IPS-11a (cell line): ENCODE measurements around the gene MDFI.

Source experiments
- H3K4me3 ChIP-seq: one replicate; pipeline ENCODE4 v1.5.1; 2013; ENCODE audit warnings: low read depth, low read length, control low read depth

MDFI gene

GRCh38 chr6:41684311-41685180 is 46.3 kb downstream of the MDFI start:
- H3K4me3 ChIP-seq, result no peak overlapping the region

GRCh38 chr6:41685641-41686380 is 47.5 kb downstream of the MDFI start:
- no peak overlapping the region for H3K4me3 ChIP-seq

- H3K4me3 ChIP-seq, result no peak overlapping the region
Observed at GRCh38 chr6:41687501-41688175, 49.4 kb downstream of the MDFI start.

GRCh38 chr6:41688256-41688965 is 50.1 kb downstream of the MDFI start:
- no peak overlapping the region for H3K4me3 ChIP-seq

GRCh38 chr6:41689171-41690008 is 51.1 kb downstream of the MDFI start:
- no peak overlapping the region for H3K4me3 ChIP-seq

GRCh38 chr6:41690541-41691330 is 52.5 kb downstream of the MDFI start:
- H3K4me3 ChIP-seq, result no peak overlapping the region

GRCh38 chr6:41691426-41692079 is 53.3 kb downstream of the MDFI start:
- no peak overlapping the region for H3K4me3 ChIP-seq

- H3K4me3 ChIP-seq, result no peak overlapping the region
Observed at GRCh38 chr6:41692080-41692675, 53.9 kb downstream of the MDFI start.

- no peak overlapping the region for H3K4me3 ChIP-seq
Observed at GRCh38 chr6:41692730-41693129, 54.5 kb downstream of the MDFI start.

GRCh38 chr6:41693281-41694240 is 55.3 kb downstream of the MDFI start:
- H3K4me3 ChIP-seq, result no peak overlapping the region

GRCh38 chr6:41694815-41695526 is 56.7 kb downstream of the MDFI start:
- no peak overlapping the region for H3K4me3 ChIP-seq

- no peak overlapping the region for H3K4me3 ChIP-seq
Observed at GRCh38 chr6:41695825-41696224, 57.6 kb downstream of the MDFI start.

- no peak overlapping the region for H3K4me3 ChIP-seq
Observed at GRCh38 chr6:41696788-41697187, 58.5 kb downstream of the MDFI start.

GRCh38 chr6:41697861-41698781 is 59.9 kb downstream of the MDFI start:
- no peak overlapping the region for H3K4me3 ChIP-seq

- H3K4me3 ChIP-seq, result no peak overlapping the region
Observed at GRCh38 chr6:41699063-41699462, 60.8 kb downstream of the MDFI start.
